Activated T-helper 1 cell treated with anti-CD3 and anti-CD28 coated beads, Interleukin-12 subunit alpha, Interleukin-12 subunit beta, Interleukin-2, Interleukin-4 antibody, amounts not matched to agents 30 ng/mL and 10 ng/mL and 1 ng/mL, durations not matched to agents 14 hours and 24 hours and 36 hours (primary cell): ENCODE data around the gene PEDS1. TPM values are rescaled to one million over a fixed set of nuclear protein-coding genes. Genes with fewer than 3 reads are reported as not detected.
"Not testable (repeated sequence)": the region's sequence is repeated elsewhere in the genome, so short reads cannot be mapped to it uniquely, and the experiment has no call there.

ENCODE experiments used
- DNase-seq: peaks from one replicate; pipeline ENCODE4 v3.0.0; 2021; ENCODE audit warnings: low spot score
- H3K27ac Mint-ChIP-seq: one replicate; pipeline ENCODE4 v1.8.0; 2021; ENCODE audit warnings: mild to moderate bottlenecking, mixed read lengths
- H3K27me3 Mint-ChIP-seq: one replicate; pipeline ENCODE4 v1.8.0; 2022; ENCODE audit warnings: mild to moderate bottlenecking, moderate library complexity, mixed read lengths; ENCODE audit not compliant: insufficient read depth
- H3K36me3 Mint-ChIP-seq: one replicate; pipeline ENCODE4 v1.8.0; 2021; ENCODE audit warnings: low read depth, mixed read lengths
- H3K4me1 Mint-ChIP-seq: one replicate; pipeline ENCODE4 v1.8.0; 2021; ENCODE audit warnings: low read depth, mixed read lengths
- H3K4me3 Mint-ChIP-seq: one replicate; pipeline ENCODE4 v1.8.0; 2021; ENCODE audit warnings: mild to moderate bottlenecking, moderate library complexity, mixed read lengths
- H3K9me3 Mint-ChIP-seq: one replicate; pipeline ENCODE4 v1.8.0; 2021; ENCODE audit warnings: mixed read lengths
- intact Hi-C: fragments of 100-400 bp; cut with micrococcal nuclease; formaldehyde crosslinking; loops from one replicate; pipeline ENCODE4 v1.15.1; 2024
- total RNA-seq: library from RNA; stranded (reverse); gene quantifications from 2 replicates; pipeline ENCODE4 v1.2.3, GENCODE V29; 2022

The PEDS1 gene
- total RNA-seq, 1 donor from 2014 or later, result 33.4 TPM

DNA sequence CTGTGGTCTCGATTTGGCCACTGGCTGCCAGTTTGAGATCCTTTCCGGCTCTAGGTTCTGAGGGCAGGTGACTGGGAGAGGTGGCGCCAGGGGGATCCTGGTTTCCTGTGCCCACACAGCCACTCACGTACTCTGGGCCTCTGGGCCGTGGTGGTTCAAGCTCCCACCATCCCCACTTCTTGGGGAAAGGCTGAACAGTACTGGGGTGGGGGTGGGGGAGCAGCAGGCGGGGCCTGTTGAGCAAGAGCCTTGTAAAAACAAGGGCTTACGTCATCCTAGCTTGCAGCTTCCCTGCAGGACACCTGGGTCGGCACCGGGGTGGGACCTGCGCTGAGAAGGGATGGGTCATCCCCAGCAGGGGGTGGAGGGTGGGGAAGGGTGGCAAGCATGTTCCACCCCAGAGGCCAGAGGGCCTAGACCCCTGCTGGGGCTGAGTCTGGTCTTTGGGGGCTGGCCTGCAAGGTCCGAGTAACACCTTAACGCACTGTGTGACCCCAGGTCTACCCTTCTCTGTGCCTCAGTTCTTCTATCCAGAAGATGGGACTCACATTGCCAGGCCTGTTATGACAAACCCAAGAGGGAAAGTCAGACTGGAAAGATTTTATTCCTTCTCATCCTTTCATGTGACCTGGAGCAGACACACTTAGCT is 34.0 kb upstream of the PEDS1 start:
- no peak for DNase-seq
- Mint-ChIP-seq H3K4me3 (no peak overlapping the region), H3K4me1 (peaks cover 14% of the 10 kb centered on the region), H3K9me3 (no peaks in the 10 kb centered on the region), H3K27me3 (peaks cover 18% of the 10 kb centered on the region), H3K36me3 (peaks cover 4% of the 10 kb centered on the region), H3K27ac (no peak overlapping the region)
- intact Hi-C loops, result loop anchor here (2.0 kb wide), 1 partner anchor 561 kb away; no protein-coding TSS in a partner anchor

GRCh38 chr20:50186987-50187402 is 33.5 kb upstream of the PEDS1 start:
- DNase-seq, result no peak
- Mint-ChIP-seq H3K9me3 (no peaks in the 10 kb centered on the region), H3K27me3 (peaks cover 18% of the 10 kb centered on the region), H3K36me3 (no peaks in the 10 kb centered on the region), H3K27ac (no peak overlapping the region), H3K4me1 (peaks cover 10% of the 10 kb centered on the region), H3K4me3 (no peak overlapping the region)
- intact Hi-C loops, result loop anchor here (1.0 to 2.0 kb wide), 4 partner anchors 273 to 562 kb away; no protein-coding TSS in a partner anchor

GRCh38 chr20:50186151-50186885 is 32.8 kb upstream of the PEDS1 start:
- Mint-ChIP-seq H3K27ac (no peak overlapping the region), H3K4me1 (peaks cover 10% of the 10 kb centered on the region)
- intact Hi-C loops, result loop anchor here (1.0 to 2.0 kb wide), 4 partner anchors 274 to 562 kb away; no protein-coding TSS in a partner anchor

DNA sequence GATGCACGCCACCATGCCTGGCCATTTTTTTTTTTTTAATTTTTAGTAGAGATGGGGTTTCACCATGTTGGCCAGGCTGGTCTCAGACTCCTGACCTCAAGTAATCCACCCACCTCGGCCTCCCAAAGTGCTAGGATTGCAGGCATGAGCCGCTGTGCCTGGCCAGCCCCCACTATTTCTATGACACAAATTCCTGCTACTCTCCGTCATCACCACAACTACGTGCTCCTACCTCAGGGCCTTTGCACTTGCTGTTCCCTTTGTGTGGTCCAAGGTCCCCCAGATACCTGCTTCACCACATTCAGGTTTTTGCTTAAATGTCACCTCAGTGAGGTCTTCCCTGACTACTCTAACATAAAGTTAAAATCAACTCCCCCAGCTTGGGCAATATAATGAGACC is 31.9 kb upstream of the PEDS1 start:
- H3K4me3 Mint-ChIP-seq, result no peak overlapping the region
- H3K27me3 Mint-ChIP-seq, result peaks cover 18% of the 10 kb centered on the region
- peaks cover 10% of the 10 kb centered on the region for H3K4me1 Mint-ChIP-seq
- no peaks in the 10 kb centered on the region for H3K9me3 Mint-ChIP-seq
- intact Hi-C loops, result no loop called here
- DNase-seq, result no peak
- no peaks in the 10 kb centered on the region for H3K36me3 Mint-ChIP-seq
- no peak overlapping the region for H3K27ac Mint-ChIP-seq

More at GRCh38 chr20:50186151-50186885, 32.8 kb upstream of the PEDS1 start:
- no peaks in the 10 kb centered on the region for H3K9me3 Mint-ChIP-seq
- DNase-seq, result peak; percentile 74
- H3K4me3 Mint-ChIP-seq, result no peak overlapping the region
- H3K36me3 Mint-ChIP-seq, result no peaks in the 10 kb centered on the region
- peaks cover 18% of the 10 kb centered on the region for H3K27me3 Mint-ChIP-seq

GRCh38 chr20:50182346-50182745 is 28.8 kb upstream of the PEDS1 start:
- DNase-seq, result no peak
- Mint-ChIP-seq H3K4me3 (no peak overlapping the region), H3K27me3 (peaks cover 16% of the 10 kb centered on the region), H3K27ac (no peak overlapping the region), H3K4me1 (peaks cover 10% of the 10 kb centered on the region), H3K36me3 (no peaks in the 10 kb centered on the region), H3K9me3 (no peaks in the 10 kb centered on the region)
- intact Hi-C loops, result no loop called here

- no peak for DNase-seq
- H3K36me3 Mint-ChIP-seq, result no peaks in the 10 kb centered on the region
- no peak overlapping the region for H3K27ac Mint-ChIP-seq
- no peak overlapping the region for H3K4me3 Mint-ChIP-seq
- no peaks in the 10 kb centered on the region for H3K9me3 Mint-ChIP-seq
- peaks cover 8% of the 10 kb centered on the region for H3K4me1 Mint-ChIP-seq
- intact Hi-C loops, result no loop called here
- peaks cover 16% of the 10 kb centered on the region for H3K27me3 Mint-ChIP-seq
These were observed 27.8 kb upstream of the PEDS1 start for GRCh38 chr20:50181344-50181743.

DNA sequence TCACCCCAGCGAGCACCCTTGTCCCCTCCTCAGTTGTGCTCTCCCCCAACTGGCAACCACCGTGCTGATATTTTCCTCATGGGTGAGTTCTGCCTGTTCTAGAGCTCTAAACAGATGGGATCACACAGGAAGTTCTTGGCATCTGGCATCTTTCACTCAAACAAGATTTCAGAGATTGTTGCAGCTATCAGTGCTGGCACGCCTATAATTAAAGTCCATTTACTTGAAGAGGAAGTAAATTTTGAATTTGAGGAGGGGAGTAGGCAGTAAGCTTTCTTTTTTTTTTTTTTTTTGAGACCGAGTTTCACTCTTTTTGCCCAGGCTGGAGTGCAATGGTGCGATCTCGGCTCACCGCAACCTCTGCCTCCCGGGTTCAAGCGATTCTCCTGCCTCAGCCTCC is 25.1 kb upstream of the PEDS1 start:
- not testable (repeated sequence) for H3K4me3 Mint-ChIP-seq, H3K4me1 Mint-ChIP-seq, H3K36me3 Mint-ChIP-seq, H3K27ac Mint-ChIP-seq, H3K9me3 Mint-ChIP-seq, DNase-seq
- H3K27me3 Mint-ChIP-seq, result peaks cover 11% of the 10 kb centered on the region
- intact Hi-C loops, result loop anchor here (1.0 to 2.0 kb wide), 2 partner anchors 58 to 199 kb away; no protein-coding TSS in a partner anchor

DNA sequence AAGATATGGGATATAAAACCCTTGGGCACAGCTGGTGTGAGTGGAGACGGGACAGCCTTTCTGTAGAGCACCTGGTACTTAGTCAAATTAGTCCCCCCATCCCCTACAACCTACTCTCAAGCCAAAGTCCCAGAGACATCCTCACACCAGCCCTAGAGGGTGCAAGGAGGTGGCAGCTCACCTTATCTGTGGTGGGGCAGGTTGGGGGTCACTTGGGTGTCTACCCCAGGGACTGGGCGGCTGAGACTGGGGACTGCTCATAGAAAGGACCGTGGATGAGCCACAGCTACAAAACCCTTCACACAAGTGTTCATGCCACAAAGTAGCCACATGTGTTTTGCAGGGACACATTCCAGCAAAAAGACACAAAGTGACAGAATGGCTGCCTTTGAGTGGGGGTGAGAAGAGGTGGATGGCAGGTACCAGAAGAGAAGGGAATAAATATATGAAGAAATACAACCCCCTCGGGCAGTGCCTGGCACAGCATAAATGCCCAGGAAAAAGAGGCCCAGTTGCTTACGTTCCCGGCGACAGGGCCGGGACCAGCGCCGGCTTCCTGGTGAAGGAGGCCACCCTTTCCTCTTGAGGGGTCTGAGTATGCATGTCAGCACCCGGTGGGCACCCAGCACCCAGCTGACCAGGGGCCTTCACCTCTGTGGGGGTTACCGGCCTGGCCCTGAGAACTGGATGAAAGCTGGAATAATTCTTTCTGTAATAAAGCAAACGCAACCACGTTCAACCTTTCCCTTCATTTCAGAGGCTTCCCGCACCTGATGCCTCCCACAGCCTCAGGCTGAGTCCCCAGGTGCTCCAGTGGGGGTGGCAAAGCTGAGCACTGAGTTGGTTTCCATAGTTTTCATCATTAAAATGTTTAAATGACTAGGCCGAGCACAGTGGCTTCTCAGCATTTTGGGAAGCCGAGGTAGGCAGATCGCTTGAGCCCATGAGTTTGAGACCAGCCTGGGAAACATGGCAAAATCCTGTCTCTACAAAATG is 22.7 kb upstream of the PEDS1 start:
- peaks cover 13% of the 10 kb centered on the region for H3K27me3 Mint-ChIP-seq
- H3K36me3 Mint-ChIP-seq, result no peaks in the 10 kb centered on the region
- intact Hi-C loops, result no loop called here
- H3K9me3 Mint-ChIP-seq, result no peaks in the 10 kb centered on the region
- no peaks in the 10 kb centered on the region for H3K4me1 Mint-ChIP-seq
- H3K4me3 Mint-ChIP-seq, result no peak overlapping the region
- DNase-seq, result no peak
- H3K27ac Mint-ChIP-seq, result no peak overlapping the region

- Mint-ChIP-seq H3K36me3 (no peaks in the 10 kb centered on the region), H3K4me3 (no peak overlapping the region), H3K27me3 (peaks cover 13% of the 10 kb centered on the region), H3K27ac (no peak overlapping the region), H3K9me3 (peaks cover 1% of the 10 kb centered on the region), H3K4me1 (peaks cover 2% of the 10 kb centered on the region)
- no peak for DNase-seq
- intact Hi-C loops, result no loop called here
These were observed 20.9 kb upstream of the PEDS1 start for GRCh38 chr20:50174456-50174855.

- no peak overlapping the region for H3K4me3 Mint-ChIP-seq
- H3K27ac Mint-ChIP-seq, result no peak overlapping the region
- H3K4me1 Mint-ChIP-seq, result peaks cover 6% of the 10 kb centered on the region
- H3K36me3 Mint-ChIP-seq, result peaks cover 1% of the 10 kb centered on the region
- H3K9me3 Mint-ChIP-seq, result peaks cover 4% of the 10 kb centered on the region
- intact Hi-C loops, result no loop called here
- no peak for DNase-seq
- peaks cover 18% of the 10 kb centered on the region for H3K27me3 Mint-ChIP-seq
These were observed 19.0 kb upstream of the PEDS1 start for GRCh38 chr20:50172347-50173013.

DNA sequence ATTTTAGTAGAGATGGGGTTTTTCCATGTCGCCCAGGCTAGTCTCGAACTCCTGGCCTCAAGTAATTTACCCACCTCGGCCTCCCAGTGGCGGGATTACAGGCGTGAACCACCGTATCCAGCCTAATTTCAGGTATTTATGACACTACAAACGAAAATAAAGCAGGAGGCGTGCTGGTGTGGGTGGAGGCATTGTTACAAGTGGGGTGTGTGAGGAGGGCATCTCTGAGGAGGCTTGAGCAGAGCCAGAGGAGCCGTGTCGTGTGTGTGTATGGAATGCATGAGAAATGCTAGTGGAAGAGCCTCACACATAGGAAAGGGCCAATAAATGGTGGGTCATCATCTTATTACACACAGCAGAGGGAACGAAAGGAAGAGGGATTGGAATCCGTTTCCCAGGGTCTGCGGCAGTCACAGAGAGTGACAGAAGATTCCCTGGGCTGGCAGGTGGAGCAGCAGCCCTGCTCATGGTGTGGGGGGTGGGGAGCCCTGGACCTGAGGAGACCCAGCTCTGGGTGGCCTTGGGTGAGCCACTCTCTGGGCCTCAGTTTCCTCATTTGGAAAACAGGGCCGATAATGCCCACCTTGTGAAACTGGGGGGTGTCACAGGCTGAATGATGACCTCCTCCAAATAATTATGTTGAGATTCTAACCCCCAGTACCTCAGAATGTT is 17.2 kb upstream of the PEDS1 start:
- Mint-ChIP-seq H3K27ac (no peak overlapping the region), H3K9me3 (peaks cover 4% of the 10 kb centered on the region), H3K4me3 (no peak overlapping the region), H3K36me3 (peaks cover 1% of the 10 kb centered on the region), H3K27me3 (peaks cover 18% of the 10 kb centered on the region), H3K4me1 (peaks cover 15% of the 10 kb centered on the region)
- DNase-seq, result no peak
- intact Hi-C loops, result no loop called here
